T-cell (primary cell): Measurements from ENCODE around the gene LAPTM5. TPM values are rescaled to one million over a fixed set of nuclear protein-coding genes. Genes with fewer than 3 reads are reported as not detected.

Source experiments
- ATAC-seq, 4 experiments: fragments of 200-7000 bp in 3 of 4; fragments of 150-1000 bp in 1 of 4; cut with Tn5 transposase; replicated peaks in 1 of 4; 1 replicate in 3 of 4; 2 replicates in 1 of 4; pipeline ENCODE4 v1.10.0; 2021; ENCODE audit warnings: moderate library complexity in 3 of 4, mild to moderate bottlenecking in 2 of 4, moderate number of reproducible peaks in 1 of 4
- CTCF ChIA-PET, 2 donors: fragments of 300-600 bp; sonication (Branson Sonifier 250); formaldehyde crosslinking; loops; one replicate each; lab custom pipeline; 2022; ENCODE audit warnings: antibody characterized with exemption in 2 of 2; lab: Charles Lee
- POLR2A ChIA-PET, 2 donors: fragments of 300-600 bp; sonication (Branson Sonifier 250); formaldehyde crosslinking; loops; one replicate each; lab custom pipeline; 2022; ENCODE audit warnings: antibody characterized with exemption in 2 of 2; lab: Charles Lee
- DNase-seq, 35 experiments: peaks; one replicate each; pipeline versions ENCODE4 v3.0.0 to v3.0.0-alpha.2; 2013 to 2023
- H3K27ac ChIP-seq: one replicate; pipeline ENCODE4 v1.5.1; 2013; ENCODE audit warnings: low read length
- H3K27me3 ChIP-seq, 2 experiments: replicated peaks in 1 of 2; 1 replicate in 1 of 2; 2 replicates in 1 of 2; pipeline versions ENCODE4 v1.6.1 to v1.7.0; 2013; ENCODE audit warnings: low read length in 1 of 2, mixed read lengths in 1 of 2; ENCODE audit not compliant: control insufficient read depth in 2 of 2, insufficient read depth in 2 of 2; ENCODE audit errors: extremely low read depth in 1 of 2
- H3K36me3 ChIP-seq, 2 donors: 1 replicate in 1 of 2; 2 replicates in 1 of 2; pipeline versions ENCODE4 v1.6.1 to v1.7.0; 2013; ENCODE audit warnings: low read length in 1 of 2; ENCODE audit not compliant: control insufficient read depth in 2 of 2, insufficient read depth in 1 of 2; ENCODE audit errors: extremely low read depth in 1 of 2
- H3K4me1 ChIP-seq, 2 experiments: 1 replicate in 1 of 2; 2 replicates in 1 of 2; pipeline versions ENCODE4 v1.6.1 to v1.7.0; 2013; ENCODE audit warnings: low read length in 2 of 2, mixed read lengths in 1 of 2; ENCODE audit not compliant: insufficient read depth in 2 of 2, control insufficient read depth in 1 of 2; ENCODE audit errors: extremely low read depth in 1 of 2
- H3K4me3 ChIP-seq, 2 donors: 1 replicate in 1 of 2; 2 replicates in 1 of 2; pipeline versions ENCODE4 v1.5.1 to v1.7.0; 2013; ENCODE audit warnings: mild to moderate bottlenecking in 2 of 2, low read length in 1 of 2, moderate library complexity in 1 of 2; ENCODE audit not compliant: control insufficient read depth in 1 of 2; ENCODE audit errors: extremely low read depth in 1 of 2
- H3K9me3 ChIP-seq: 2 replicates; pipeline ENCODE4 v1.7.0; 2013
- H3K27ac Mint-ChIP-seq, 2 donors: one replicate each; pipeline ENCODE4 v1.8.0; 2020 to 2021; ENCODE audit warnings: mild to moderate bottlenecking in 2 of 2, mixed read lengths in 2 of 2
- H3K27me3 Mint-ChIP-seq, 2 donors: one replicate each; pipeline ENCODE4 v1.8.0; 2021 to 2022; ENCODE audit warnings: mixed read lengths in 2 of 2
- H3K36me3 Mint-ChIP-seq: one replicate; pipeline ENCODE4 v1.8.0; 2021; ENCODE audit warnings: mixed read lengths
- H3K4me1 Mint-ChIP-seq, 3 donors: one replicate each; pipeline ENCODE4 v1.8.0; 2020 to 2022; ENCODE audit warnings: mixed read lengths in 3 of 3, mild to moderate bottlenecking in 1 of 3
- H3K4me3 Mint-ChIP-seq, 3 donors: one replicate each; pipeline ENCODE4 v1.8.0; 2020 to 2022; ENCODE audit warnings: mild to moderate bottlenecking in 3 of 3, mixed read lengths in 3 of 3, moderate library complexity in 3 of 3
- H3K9me3 Mint-ChIP-seq, 3 donors: one replicate each; pipeline ENCODE4 v1.8.0; 2020 to 2022; ENCODE audit warnings: mixed read lengths in 3 of 3
- WGBS: methylation state at CpG from one replicate; pipeline ENCODE4 v1.1.5; 2013; ENCODE audit warnings: missing lambda C conversion rate; ENCODE audit not compliant: insufficient coverage; 5-methylcytosine and 5-hydroxymethylcytosine counted together
- total RNA-seq, 35 experiments: library from RNA in 6 of 35; stranded (reverse) in 6 of 35; fragments of 120-200 nt in 1 of 35; gene quantifications; one replicate each; pipeline versions ENCODE4 v1.2.1 to v1.2.4 and lab custom pipeline; 2013 to 2026

LAPTM5 gene
- total RNA-seq, 5 donors from 2014 or later (not counting 1 experiment from before 2014, with no cell fraction given): 529 to 586 (median 559) TPM

- no peak overlapping the region for H3K27ac ChIP-seq
- WGBS: 88% methylated on average over 2 of the region's 5 CpGs
- no peak overlapping the region for H3K4me3 ChIP-seq
- Mint-ChIP-seq H3K4me3 (no peak overlapping the region), H3K36me3 (no peaks in the 10 kb centered on the region), H3K27ac (peak overlapping the region; percentile 46 to 61), H3K4me1 (peaks cover 61 to 66% (median 62%) of the 10 kb centered on the region in 3 donors), H3K9me3 (no peaks in the 10 kb centered on the region), H3K27me3 (no peaks in the 10 kb centered on the region)
- H3K9me3 ChIP-seq: no peaks in the 10 kb centered on the region
- peaks cover 46 to 58% of the 10 kb centered on the region in 2 experiments for H3K4me1 ChIP-seq
- DNase-seq: no peak
- ATAC-seq: no peak
- POLR2A ChIA-PET: no interaction called here
- no peaks in the 10 kb centered on the region for H3K27me3 ChIP-seq
- no peaks in the 10 kb centered on the region for H3K36me3 ChIP-seq
- CTCF ChIA-PET: no interaction called here
These were observed 6.8 kb upstream of the LAPTM5 start for GRCh38 chr1:30764396-30764795.

- H3K27ac Mint-ChIP-seq: peak overlapping the region; percentile 46 to 96
- Histone ChIP-seq H3K9me3 (no peaks in the 10 kb centered on the region), H3K4me3 (no peak overlapping the region), H3K27ac (no peak overlapping the region), H3K36me3 (no peaks in the 10 kb centered on the region), H3K27me3 (no peaks in the 10 kb centered on the region), H3K4me1 (peaks cover 53 to 64% of the 10 kb centered on the region in 2 experiments)
- ATAC-seq (no peak), DNase-seq (no peak)
- peaks cover 67 to 72% (median 68%) of the 10 kb centered on the region in 3 donors for H3K4me1 Mint-ChIP-seq
- H3K4me3 Mint-ChIP-seq: no peak overlapping the region
- H3K9me3 Mint-ChIP-seq: no peaks in the 10 kb centered on the region
- ChIA-PET POLR2A (interaction anchor here in 1 of 2 donors (0.7 kb wide), 1 partner anchor 22 kb away, joined by 4 read pairs; no protein-coding TSS in a partner anchor), CTCF (no interaction called here)
- H3K36me3 Mint-ChIP-seq: no peaks in the 10 kb centered on the region
- WGBS: 94% methylated on average over 8 of the region's 10 CpGs
- no peaks in the 10 kb centered on the region for H3K27me3 Mint-ChIP-seq
These were observed 6.2 kb upstream of the LAPTM5 start for GRCh38 chr1:30763651-30764248.

GRCh38 chr1:30762930-30763650 lies 5.5 kb upstream of the LAPTM5 start:
- ChIA-PET POLR2A (interaction anchor here (0.7 to 0.9 kb wide), 2 partner anchors 12 to 21 kb away, joined by 3 to 4 read pairs; no protein-coding TSS in a partner anchor), CTCF (interaction anchor here in 1 of 2 donors (0.6 kb wide), 1 partner anchor 18 kb away, joined by 3 read pairs; no protein-coding TSS in a partner anchor)
- H3K27ac ChIP-seq: no peak overlapping the region
- peaks cover 57 to 71% of the 10 kb centered on the region in 2 experiments for H3K4me1 ChIP-seq
- H3K4me3 ChIP-seq: no peak overlapping the region
- no peaks in the 10 kb centered on the region for H3K27me3 Mint-ChIP-seq
- H3K9me3 Mint-ChIP-seq: no peaks in the 10 kb centered on the region
- H3K36me3 Mint-ChIP-seq: no peaks in the 10 kb centered on the region
- no peaks in the 10 kb centered on the region for H3K36me3 ChIP-seq
- H3K4me1 Mint-ChIP-seq: peaks cover 72 to 77% (median 74%) of the 10 kb centered on the region in 3 donors
- H3K4me3 Mint-ChIP-seq: no peak overlapping the region
- no peak for DNase-seq
- H3K9me3 ChIP-seq: no peaks in the 10 kb centered on the region
- ATAC-seq: no peak
- H3K27me3 ChIP-seq: no peaks in the 10 kb centered on the region
- 88% methylated on average over 1 of the region's 7 CpGs for WGBS
- H3K27ac Mint-ChIP-seq: peak overlapping the region; percentile 73 to 96

- Histone ChIP-seq H3K27me3 (no peaks in the 10 kb centered on the region), H3K4me1 (peaks cover 59 to 76% of the 10 kb centered on the region in 2 experiments), H3K27ac (peak overlapping the region; percentile 14), H3K9me3 (no peaks in the 10 kb centered on the region), H3K36me3 (no peaks in the 10 kb centered on the region), H3K4me3 (no peak overlapping the region)
- WGBS: 78% methylated on average over 3 of the region's 6 CpGs
- ChIA-PET POLR2A (interaction anchor here (0.6 to 0.9 kb wide), 2 partner anchors 10 to 12 kb away, joined by 3 read pairs; no protein-coding TSS in a partner anchor), CTCF (interaction anchor here (0.6 to 1.3 kb wide), 2 partner anchors 16 to 19 kb away, joined by 3 to 4 read pairs; no protein-coding TSS in a partner anchor)
- H3K4me3 Mint-ChIP-seq: peak overlapping the region in 1 of 3 donors; percentile 98
- H3K4me1 Mint-ChIP-seq: peaks cover 73 to 83% (median 79%) of the 10 kb centered on the region in 3 donors
- ATAC-seq: peak in 1 of 4 experiments; percentile 23
- H3K9me3 Mint-ChIP-seq: no peaks in the 10 kb centered on the region
- H3K27me3 Mint-ChIP-seq: no peaks in the 10 kb centered on the region
- DNase-seq: peak in 1 of 35 experiments; percentile 48
- no peaks in the 10 kb centered on the region for H3K36me3 Mint-ChIP-seq
- peak overlapping the region; percentile 73 to 96 for H3K27ac Mint-ChIP-seq
These were observed 4.8 kb upstream of the LAPTM5 start for GRCh38 chr1:30762152-30762929.

GRCh38 chr1:30761381-30762151 lies 4.0 kb upstream of the LAPTM5 start:
- Histone ChIP-seq H3K4me1 (peaks cover 57 to 76% of the 10 kb centered on the region in 2 experiments), H3K27ac (peak overlapping the region; percentile 79), H3K4me3 (no peak overlapping the region), H3K36me3 (no peaks in the 10 kb centered on the region), H3K9me3 (no peaks in the 10 kb centered on the region), H3K27me3 (no peaks in the 10 kb centered on the region)
- Mint-ChIP-seq H3K4me3 (peak overlapping the region; percentile 42 to 98 (median 69)), H3K9me3 (no peaks in the 10 kb centered on the region), H3K36me3 (no peaks in the 10 kb centered on the region), H3K27me3 (no peaks in the 10 kb centered on the region), H3K27ac (peak overlapping the region; percentile 96 to 98), H3K4me1 (peaks cover 73 to 86% (median 86%) of the 10 kb centered on the region in 3 donors)
- peak in 2 of 35 experiments; percentile 33 to 45 for DNase-seq
- 72% methylated on average over 8 of the region's 11 CpGs for WGBS
- POLR2A ChIA-PET: interaction anchor here (0.6 to 0.9 kb wide), 3 partner anchors 9 to 1803 kb away, joined by 3 to 5 read pairs (median 3); no protein-coding TSS in a partner anchor
- CTCF ChIA-PET: interaction anchor here in 1 of 2 donors (0.7 to 4.1 kb wide), 6 partner anchors 17 to 38 kb away, joined by 3 to 44 read pairs (median 4); partner anchors contain the start of gene MATN1
- no peak for ATAC-seq
